HS-27A (cell line): ENCODE data around the gene COX7A2L.

Source experiments
- DNase-seq: peaks from one replicate; pipeline ENCODE4 v3.0.0-alpha.2; 2012; ENCODE audit warnings: low read depth, missing footprints

The COX7A2L gene

DNA sequence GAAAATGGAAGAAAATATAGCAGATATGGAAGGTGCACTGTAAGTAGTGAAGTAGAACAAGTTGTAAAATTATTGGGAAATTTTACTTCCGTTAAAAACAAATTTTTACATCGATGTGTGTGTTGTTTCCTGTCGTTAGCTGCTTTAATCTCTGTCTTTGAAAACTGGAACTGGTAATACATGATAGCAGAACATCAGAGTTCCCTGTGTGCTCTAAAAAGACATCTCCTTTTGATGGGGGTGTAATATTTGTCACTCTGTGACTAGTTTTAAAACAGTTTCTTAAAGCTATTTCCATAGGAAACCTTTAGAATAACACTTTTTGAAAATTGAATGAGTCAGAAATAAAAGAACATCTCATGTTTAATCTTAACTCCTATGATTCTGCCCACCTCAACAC lies 43.5 kb downstream of the COX7A2L start:
- no peak for DNase-seq

DNA sequence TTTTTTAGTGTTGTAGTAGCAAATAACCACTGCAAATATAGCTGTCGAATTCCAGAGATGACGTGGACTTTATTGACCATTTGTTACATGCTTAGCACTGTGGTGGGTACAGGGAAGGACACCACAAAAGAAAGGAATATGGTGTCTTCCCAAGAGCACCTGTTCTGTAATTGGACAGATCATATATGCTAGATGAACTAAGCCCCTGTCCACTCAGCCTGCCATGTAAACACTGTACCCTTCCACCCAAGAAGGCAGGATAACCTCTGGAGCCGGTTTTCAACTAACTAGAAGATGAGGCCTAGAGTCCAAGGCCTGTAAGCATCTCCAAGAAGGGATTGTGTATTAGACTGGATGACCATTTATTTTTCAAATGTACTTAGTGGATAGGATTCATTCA lies 44.1 kb downstream of the COX7A2L start:
- DNase-seq, result no peak

DNA sequence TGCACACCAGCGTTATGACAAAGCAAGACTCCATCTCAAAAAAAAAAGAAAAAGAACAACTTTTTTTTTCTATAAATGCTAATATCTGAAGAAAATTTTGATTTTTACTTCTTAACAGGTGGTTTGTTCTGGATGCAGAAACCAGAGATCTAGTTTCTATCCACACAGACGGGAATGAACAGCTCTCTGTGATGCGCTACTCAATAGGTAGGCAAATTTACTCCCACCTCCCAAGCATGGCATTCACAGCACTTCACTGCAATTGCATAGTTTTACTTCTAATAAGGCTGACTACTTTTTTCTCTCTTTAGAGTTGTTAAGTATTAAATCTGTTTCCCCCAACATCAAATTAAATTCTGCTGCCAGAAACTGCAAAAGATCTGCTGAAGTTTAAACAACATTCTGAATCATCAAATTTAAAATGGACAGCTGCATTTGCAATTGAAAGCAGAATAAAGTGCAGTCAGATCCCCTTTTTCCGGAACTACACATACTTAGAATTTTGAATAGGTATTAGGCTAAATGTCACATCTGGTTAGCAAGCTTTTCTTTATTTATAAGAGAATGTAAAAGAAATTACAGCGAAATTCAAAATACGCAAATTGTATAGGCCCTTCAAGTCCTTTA lies 45.1 kb downstream of the COX7A2L start:
- DNase-seq, result no peak

GRCh38 chr2:42314892-42315468 lies 46.0 kb downstream of the COX7A2L start:
- DNase-seq, result peak; percentile 47

GRCh38 chr2:42312106-42312505 lies 48.9 kb downstream of the COX7A2L start:
- DNase-seq, result no peak

- DNase-seq, result no peak
Measured at GRCh38 chr2:42310007-42310515, 51.0 kb downstream of the COX7A2L start.

DNA sequence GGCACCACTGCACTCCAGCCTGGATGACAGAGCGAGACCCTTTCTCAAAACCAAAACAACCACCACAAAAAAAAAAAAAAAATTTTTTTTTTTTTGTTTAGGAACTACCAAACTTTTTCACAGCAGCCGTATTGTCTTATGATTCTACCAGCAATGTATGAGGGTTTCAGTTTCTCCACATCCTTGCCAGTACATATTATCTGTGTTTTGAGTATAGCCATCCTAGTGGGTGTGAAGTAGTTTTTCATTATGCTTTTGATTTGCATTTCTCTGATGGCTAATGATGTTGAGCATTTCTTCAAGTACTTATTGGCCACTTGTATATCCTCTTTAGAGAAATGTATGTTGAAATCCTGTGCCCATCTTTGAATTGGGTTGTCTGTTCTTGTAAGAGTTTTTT lies 51.7 kb downstream of the COX7A2L start:
- DNase-seq, result no peak

DNA sequence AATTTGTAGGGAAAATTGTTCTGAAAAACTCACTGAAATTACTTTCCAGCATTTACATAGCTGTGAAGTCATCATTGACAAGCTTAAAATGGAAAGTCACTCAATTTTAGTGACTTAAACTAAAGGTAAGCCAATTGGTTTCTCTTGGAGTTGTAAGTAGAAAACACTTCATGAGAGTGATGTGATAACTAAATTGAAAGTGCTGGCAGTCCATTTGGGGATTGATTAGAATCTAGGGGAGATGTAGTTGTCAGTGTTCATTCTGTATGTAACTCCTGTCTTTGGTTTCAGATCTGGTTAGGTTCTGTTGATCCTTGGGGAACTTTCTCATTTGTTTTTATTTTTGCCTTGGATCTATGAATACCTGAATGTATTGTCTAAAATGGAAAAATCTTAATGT lies 53.8 kb downstream of the COX7A2L start:
- DNase-seq, result no peak

GRCh38 chr2:42304059-42304713 lies 56.8 kb downstream of the COX7A2L start:
- no peak for DNase-seq

DNA sequence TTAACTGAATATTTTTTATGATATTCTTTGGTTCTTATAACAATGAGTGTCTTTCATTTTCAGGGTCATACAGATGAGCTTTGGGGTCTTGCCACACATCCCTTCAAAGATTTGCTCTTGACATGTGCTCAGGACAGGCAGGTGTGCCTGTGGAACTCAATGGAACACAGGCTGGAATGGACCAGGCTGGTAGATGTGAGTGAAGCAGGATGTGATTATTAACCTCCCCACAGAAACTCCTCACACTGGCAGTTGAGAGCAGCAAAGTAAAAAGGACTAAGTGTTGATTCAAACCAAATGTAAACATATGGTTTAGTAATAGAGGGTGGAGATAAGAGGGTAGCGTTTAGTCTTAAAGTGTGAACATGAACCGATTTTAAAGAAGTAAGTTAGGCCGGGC lies 57.8 kb downstream of the COX7A2L start:
- DNase-seq, result no peak

DNA sequence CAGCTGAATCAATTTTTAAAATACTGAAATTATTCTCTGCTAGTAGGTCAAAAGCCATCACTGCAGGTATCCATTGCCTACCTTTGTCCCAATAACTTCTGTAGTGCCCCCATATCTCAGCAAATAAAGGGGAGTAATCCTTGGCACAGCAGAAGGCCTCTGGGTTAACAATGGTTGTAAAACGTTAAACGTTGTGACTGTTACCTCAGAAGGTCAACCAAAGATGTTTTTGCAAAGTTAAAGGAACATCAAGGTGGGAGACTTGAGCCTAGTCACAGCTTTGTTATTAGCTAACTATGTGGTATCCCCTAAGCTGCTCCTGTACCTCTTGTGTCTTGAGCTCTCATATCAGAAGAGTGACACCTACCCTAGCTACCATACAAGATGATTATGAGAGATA lies 60.5 kb downstream of the COX7A2L start:
- DNase-seq, result no peak
